ENCODE data around the gene DAGLA.

GRCh38 chr11:61716478-61717285 lies 36.5 kb downstream of the DAGLA start:
- TF ChIP-seq USF2 (CRISPR knock-in tag; IDR thresholded peaks at IDR 0.05) (no peak), CTCF (IDR thresholded peaks at IDR 0.05) (no peak), EMX1 (CRISPR knock-in tag; IDR thresholded peaks at IDR 0.05) (no peak), ATF3 (CRISPR knock-in tag; conservative IDR thresholded peaks at IDR 0.05) (no peak), ATF6 (CRISPR knock-in tag; IDR thresholded peaks at IDR 0.05) (no peak), ZMAT4 (CRISPR knock-in tag; IDR thresholded peaks at IDR 0.05) (no peak), E2F1 (CRISPR knock-in tag; IDR thresholded peaks at IDR 0.05) (no peak), PREB (CRISPR knock-in tag; IDR thresholded peaks at IDR 0.05; ENCODE audit: borderline replicate concordance) (no peak)

Data from WTC11 (cell line).